ENCODE measurements around the gene RAI1.

The RAI1 gene

GRCh38 chr17:17813725-17814095 is 132.5 kb downstream of the RAI1 start:
- no peak for TF ChIP-seq CTCF (IDR thresholded peaks at IDR 0.05; ENCODE audit: borderline replicate concordance, insufficient read depth, low read depth, low read length)
- H3K4me3 ChIP-seq (ENCODE audit: low read depth, low read length), result no peak overlapping the region

- TF ChIP-seq CTCF (IDR thresholded peaks at IDR 0.05; ENCODE audit: borderline replicate concordance, insufficient read depth, low read depth, low read length), result no peak
Observed at GRCh38 chr17:17814162-17815061, 133.2 kb downstream of the RAI1 start.

GRCh38 chr17:17815062-17815406 is 133.8 kb downstream of the RAI1 start:
- TF ChIP-seq CTCF (IDR thresholded peaks at IDR 0.05; ENCODE audit: borderline replicate concordance, insufficient read depth, low read depth, low read length), result no peak
- no peak overlapping the region for H3K4me3 ChIP-seq (ENCODE audit: low read depth, low read length)

More at GRCh38 chr17:17814162-17815061, 133.2 kb downstream of the RAI1 start:
- H3K4me3 ChIP-seq (ENCODE audit: low read depth, low read length), result no peak overlapping the region

GRCh38 chr17:17815436-17816200 is 134.4 kb downstream of the RAI1 start:
- no peak for TF ChIP-seq CTCF (IDR thresholded peaks at IDR 0.05; ENCODE audit: borderline replicate concordance, insufficient read depth, low read depth, low read length)
- H3K4me3 ChIP-seq (ENCODE audit: low read depth, low read length), result no peak overlapping the region

GRCh38 chr17:17816240-17816814 is 135.1 kb downstream of the RAI1 start:
- H3K4me3 ChIP-seq (ENCODE audit: low read depth, low read length), result no peak overlapping the region
- TF ChIP-seq CTCF (IDR thresholded peaks at IDR 0.05; ENCODE audit: borderline replicate concordance, insufficient read depth, low read depth, low read length), result no peak

DNA sequence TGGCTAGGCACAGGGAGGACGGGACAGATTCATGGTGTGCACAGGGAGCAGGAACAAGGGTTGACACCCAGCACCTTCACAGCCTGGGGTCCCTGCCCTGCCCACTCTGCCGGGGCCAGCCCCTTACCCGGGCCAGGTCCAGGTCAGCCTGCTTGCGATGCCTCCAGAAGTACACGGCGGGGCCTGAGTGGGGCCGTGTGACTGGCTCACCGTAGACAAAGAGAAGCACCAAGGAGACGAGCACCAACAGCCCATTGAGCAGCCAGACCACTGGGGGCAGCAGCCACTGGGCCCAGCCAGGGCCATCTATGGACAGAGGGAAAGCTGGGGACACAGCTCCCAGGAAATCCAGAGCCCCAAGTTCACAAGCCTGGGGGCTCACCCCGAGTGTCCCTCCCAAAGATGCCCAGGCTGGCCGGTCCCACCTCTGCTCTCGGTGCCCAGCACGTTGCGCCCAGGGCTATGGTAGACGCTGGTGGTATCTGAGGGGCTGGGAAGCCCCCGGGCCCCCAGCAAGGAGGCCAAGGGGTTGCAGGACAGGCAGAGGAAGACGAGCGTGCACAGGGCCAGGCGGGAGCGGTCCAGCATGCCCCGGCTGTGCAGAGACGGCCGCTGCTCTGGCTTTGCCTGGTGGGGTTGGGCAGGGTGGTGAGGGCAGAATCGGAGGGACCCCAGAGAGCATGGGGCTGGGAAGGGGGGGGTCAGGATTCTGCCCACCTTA is 135.7 kb downstream of the RAI1 start:
- no peak for TF ChIP-seq CTCF (IDR thresholded peaks at IDR 0.05; ENCODE audit: borderline replicate concordance, insufficient read depth, low read depth, low read length)
- no peak overlapping the region for H3K4me3 ChIP-seq (ENCODE audit: low read depth, low read length)

All from GM12875 (cell line).